AG09309 (cell line): ENCODE results near the gene DIS3L2.

Source experiments
- DNase-seq: peaks from one replicate; pipeline ENCODE4 v3.0.0-alpha.2; 2010; ENCODE audit warnings: low read depth
- H3K4me3 ChIP-seq: 2 replicates; pipeline ENCODE4 v1.5.1; 2011; ENCODE audit warnings: mild to moderate bottlenecking, low read depth, low read length, moderate library complexity; ENCODE audit not compliant: control insufficient read depth
- TF ChIP-seq, protein P1 (sequence below): IDR thresholded peaks from 2 replicates; pipeline ENCODE4 v1.5.1; 2011; ENCODE audit warnings: mild to moderate bottlenecking, low read depth, low read length, inconsistent platforms; ENCODE audit not compliant: insufficient read depth, control insufficient read depth; ENCODE audit errors: missing control alignments

DIS3L2 gene

GRCh38 chr2:232281858-232282507 is 320.5 kb downstream of the DIS3L2 start:
- TF ChIP-seq, protein P1, sequence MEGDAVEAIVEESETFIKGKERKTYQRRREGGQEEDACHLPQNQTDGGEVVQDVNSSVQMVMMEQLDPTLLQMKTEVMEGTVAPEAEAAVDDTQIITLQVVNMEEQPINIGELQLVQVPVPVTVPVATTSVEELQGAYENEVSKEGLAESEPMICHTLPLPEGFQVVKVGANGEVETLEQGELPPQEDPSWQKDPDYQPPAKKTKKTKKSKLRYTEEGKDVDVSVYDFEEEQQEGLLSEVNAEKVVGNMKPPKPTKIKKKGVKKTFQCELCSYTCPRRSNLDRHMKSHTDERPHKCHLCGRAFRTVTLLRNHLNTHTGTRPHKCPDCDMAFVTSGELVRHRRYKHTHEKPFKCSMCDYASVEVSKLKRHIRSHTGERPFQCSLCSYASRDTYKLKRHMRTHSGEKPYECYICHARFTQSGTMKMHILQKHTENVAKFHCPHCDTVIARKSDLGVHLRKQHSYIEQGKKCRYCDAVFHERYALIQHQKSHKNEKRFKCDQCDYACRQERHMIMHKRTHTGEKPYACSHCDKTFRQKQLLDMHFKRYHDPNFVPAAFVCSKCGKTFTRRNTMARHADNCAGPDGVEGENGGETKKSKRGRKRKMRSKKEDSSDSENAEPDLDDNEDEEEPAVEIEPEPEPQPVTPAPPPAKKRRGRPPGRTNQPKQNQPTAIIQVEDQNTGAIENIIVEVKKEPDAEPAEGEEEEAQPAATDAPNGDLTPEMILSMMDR: no peak
- no peak for DNase-seq
- no peak overlapping the region for H3K4me3 ChIP-seq

- TF ChIP-seq, protein P1: no peak
- H3K4me3 ChIP-seq: no peak overlapping the region
- no peak for DNase-seq
These were observed 321.1 kb downstream of the DIS3L2 start for GRCh38 chr2:232282508-232283055.

GRCh38 chr2:232286001-232286868 is 324.7 kb downstream of the DIS3L2 start:
- no peak for DNase-seq
- H3K4me3 ChIP-seq: no peak overlapping the region
- TF ChIP-seq, protein P1: no peak

DNA sequence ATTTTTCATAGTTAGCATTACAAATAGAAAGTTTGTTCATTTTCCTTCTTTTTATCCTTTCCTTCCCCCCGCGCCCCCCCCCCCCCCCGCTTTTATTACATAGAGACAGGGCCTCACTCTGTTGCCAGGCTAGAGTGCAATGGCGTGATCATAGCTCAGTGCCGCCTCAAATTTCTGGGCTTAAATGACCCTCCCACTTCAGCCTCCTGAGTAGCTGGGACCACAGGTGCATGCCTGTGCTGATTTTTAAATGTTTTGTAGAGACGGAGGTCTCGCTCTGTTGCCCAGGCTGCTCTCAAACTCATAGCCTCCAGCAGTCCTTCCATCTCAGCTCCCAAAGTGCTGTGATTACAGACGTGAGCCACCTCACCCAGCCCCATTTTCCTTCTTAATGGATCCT is 325.8 kb downstream of the DIS3L2 start:
- no peak for DNase-seq
- TF ChIP-seq, protein P1: no peak
- no peak overlapping the region for H3K4me3 ChIP-seq

DNA sequence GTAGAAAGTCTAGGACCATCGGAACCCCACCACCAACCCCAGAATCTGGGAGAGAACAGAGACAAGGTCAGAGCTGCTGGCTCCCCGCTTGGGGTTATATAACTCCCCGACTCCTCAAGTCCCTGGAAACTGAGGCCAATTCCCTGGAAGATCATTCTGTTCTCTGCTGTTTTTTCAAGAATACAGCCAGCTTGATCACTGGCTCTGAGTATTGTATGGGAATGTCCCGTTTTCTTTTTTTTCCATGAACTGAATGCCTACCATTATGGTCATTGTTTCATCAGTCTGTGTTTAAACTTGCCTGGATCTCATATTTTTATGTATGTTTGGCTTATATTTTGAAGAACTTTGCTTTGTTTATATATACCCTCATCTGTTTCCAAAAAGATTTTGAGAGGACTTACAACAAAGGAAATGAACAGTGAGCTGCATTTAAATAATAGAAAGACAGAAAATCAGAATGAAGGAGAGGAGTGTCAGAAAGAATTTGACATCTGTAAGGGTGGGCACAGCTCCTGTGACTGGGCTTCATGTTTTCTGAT is 327.0 kb downstream of the DIS3L2 start:
- TF ChIP-seq, protein P1: no peak
- no peak for DNase-seq
- H3K4me3 ChIP-seq: no peak overlapping the region

- TF ChIP-seq, protein P1: no peak
- H3K4me3 ChIP-seq: no peak overlapping the region
- DNase-seq: no peak
These were observed 329.2 kb downstream of the DIS3L2 start for GRCh38 chr2:232290668-232291067.
